Measurements from ENCODE around the gene POLR2C. TPM values are rescaled to one million over a fixed set of nuclear protein-coding genes. Genes with fewer than 3 reads are reported as not detected.

POLR2C gene
- total and polyA plus RNA-seq, 2 of the 13 experiments (the other 11 are each of a cell fraction or from before 2014, with no cell fraction given), result 104 to 216 TPM

GRCh38 chr16:57480754-57481230 is 18.3 kb downstream of the POLR2C start (continued):
- no peak for TF ChIP-seq USF2 (IDR thresholded peaks at IDR 0.05; ENCODE audit: low read depth, low read length)
- no peak for TF ChIP-seq USF2 (CRISPR knock-in tag; IDR thresholded peaks at IDR 0.05; ENCODE audit: borderline replicate concordance)

DNA sequence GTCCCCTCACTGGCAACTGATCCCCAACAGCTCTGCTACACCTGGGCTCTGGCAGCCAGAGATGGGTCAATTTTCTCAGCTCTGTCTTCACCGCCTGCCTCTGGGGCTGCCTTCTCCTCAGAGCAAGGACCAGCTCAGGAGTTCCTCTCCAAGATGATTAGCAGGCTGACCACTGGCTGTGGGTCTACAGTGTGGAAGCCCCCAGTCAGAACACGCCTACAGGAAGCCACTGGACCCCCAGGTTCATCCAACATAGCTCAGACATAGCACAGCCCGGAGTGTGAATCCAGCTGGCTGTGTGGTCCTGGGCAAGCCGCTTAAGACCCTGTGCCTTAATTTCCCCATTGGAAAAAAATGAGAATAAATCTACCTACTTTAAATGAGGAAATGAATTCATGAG is 18.9 kb downstream of the POLR2C start:
- Histone ChIP-seq H4K20me1 (ENCODE audit: insufficient read depth, low read length) (peaks cover 4% of the 10 kb centered on the region; the same call in 1 of the 2 replicates), H3K79me2 (ENCODE audit: insufficient read depth, low read length) (peaks cover 40% of the 10 kb centered on the region), H3K4me1 (ENCODE audit: insufficient read depth, low read length) (peaks cover 92% of the 10 kb centered on the region), H3K9ac (ENCODE audit: insufficient read depth, low read depth, low read length) (no peak overlapping the region; the same call in 1 of the 2 replicates), H2AFZ (ENCODE audit: low read length) (no peak overlapping the region), H3K9me3 (ENCODE audit: low read length) (no peaks in the 10 kb centered on the region), H3K4me3 (replicated peaks in 1 of 3; ENCODE audit: insufficient read depth in 1 of 3, low read depth in 2 of 3, low read length in 3 of 3) (no peak overlapping the region), H3K4me2 (ENCODE audit: low read depth, low read length) (no peak overlapping the region), H3K27ac (ENCODE audit: extremely low read length, insufficient read depth, low read length) (peak overlapping the region; percentile 79), H3K36me3 (replicated peaks in 1 of 2; ENCODE audit: control insufficient read depth in 1 of 2, insufficient read depth in 2 of 2, low read length in 2 of 2) (no peaks in the 10 kb centered on the region; a peak in 1 of 5 replicates), H3K27me3 (ENCODE audit: control insufficient read depth in 1 of 2, insufficient read depth in 2 of 2, low read length in 2 of 2) (no peaks in the 10 kb centered on the region)
- BruUV-seq (replicated peaks), result no TSS peak
- in situ Hi-C loops (cut with HindIII; ENCODE audit: extremely low pct_ligation_motif_present, low pct_unique_long_range_greater_than_20kb) (no loop called here), intact Hi-C loops (cut with micrococcal nuclease; ENCODE audit: unreplicated experiment) (no loop called here)
- ChIA-PET POLR2A (interaction anchor here (4.6 to 5.6 kb wide), 2 partner anchors 9 to 34 kb away, joined by 55 to 147 read pairs; partner anchors contain the start of genes CIAPIN1 and COQ9), CTCF (ENCODE audit: low intra/inter-chr PET ratio, low total read pairs) (no interaction called here)
- DNase-seq (ENCODE audit: low spot score), result no peak
- ATAC-seq, result no peak
- WGBS (ENCODE audit: low lambda C conversion rate), result 93% methylated on average over 4 of the region's 4 CpGs
- FAIRE-seq, result no peak
- TF ChIP-seq HNRNPH1 (optimal IDR thresholded peaks at IDR 0.05; ENCODE audit: low read depth, low read length), result no peak
- TF ChIP-seq, protein P1, sequence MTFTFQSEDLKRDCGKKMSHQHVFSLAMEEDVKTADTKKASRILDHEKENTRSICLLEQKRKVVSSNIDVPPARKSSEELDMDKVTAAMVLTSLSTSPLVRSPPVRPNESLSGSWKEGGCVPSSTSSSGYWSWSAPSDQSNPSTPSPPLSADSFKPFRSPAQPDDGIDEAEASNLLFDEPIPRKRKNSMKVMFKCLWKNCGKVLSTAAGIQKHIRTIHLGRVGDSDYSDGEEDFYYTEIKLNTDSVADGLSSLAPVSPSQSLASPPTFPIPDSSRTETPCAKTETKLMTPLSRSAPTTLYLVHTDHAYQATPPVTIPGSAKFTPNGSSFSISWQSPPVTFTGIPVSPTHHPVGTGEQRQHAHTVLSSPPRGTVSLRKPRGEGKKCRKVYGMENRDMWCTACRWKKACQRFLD (CRISPR knock-in tag; IDR thresholded peaks at IDR 0.05; ENCODE audit: borderline replicate concordance), result 0 out of 2 replicates have a peak, but pooled peaks have one; percentile 9
- no peak for TF ChIP-seq ZNF484 (CRISPR knock-in tag; IDR thresholded peaks at IDR 0.05; ENCODE audit: borderline replicate concordance, low read depth)
- peak; percentile 21 for TF ChIP-seq ZNF883 (CRISPR knock-in tag; IDR thresholded peaks at IDR 0.05; ENCODE audit: not compliant biosample characterization)
- TF ChIP-seq SYNCRIP (IDR thresholded peaks at IDR 0.05; ENCODE audit: insufficient read depth, low read depth, low read length), result no peak
- TF ChIP-seq SP2 (CRISPR knock-in tag; IDR thresholded peaks at IDR 0.05), result no peak
- TF ChIP-seq ZNF724P (CRISPR knock-in tag; IDR thresholded peaks at IDR 0.05; ENCODE audit: borderline replicate concordance), result no peak
- TF ChIP-seq FOXK1 (CRISPR knock-in tag; IDR thresholded peaks at IDR 0.05; ENCODE audit: borderline replicate concordance, low read depth), result no peak
- TF ChIP-seq RCOR2 (CRISPR knock-in tag; IDR thresholded peaks at IDR 0.05), result no peak
- no peak for TF ChIP-seq DMTF1 (CRISPR knock-in tag; IDR thresholded peaks at IDR 0.05)
- TF ChIP-seq ZSCAN29 (CRISPR knock-in tag; conservative IDR thresholded peaks at IDR 0.05), result no peak
- TF ChIP-seq, protein P2, sequence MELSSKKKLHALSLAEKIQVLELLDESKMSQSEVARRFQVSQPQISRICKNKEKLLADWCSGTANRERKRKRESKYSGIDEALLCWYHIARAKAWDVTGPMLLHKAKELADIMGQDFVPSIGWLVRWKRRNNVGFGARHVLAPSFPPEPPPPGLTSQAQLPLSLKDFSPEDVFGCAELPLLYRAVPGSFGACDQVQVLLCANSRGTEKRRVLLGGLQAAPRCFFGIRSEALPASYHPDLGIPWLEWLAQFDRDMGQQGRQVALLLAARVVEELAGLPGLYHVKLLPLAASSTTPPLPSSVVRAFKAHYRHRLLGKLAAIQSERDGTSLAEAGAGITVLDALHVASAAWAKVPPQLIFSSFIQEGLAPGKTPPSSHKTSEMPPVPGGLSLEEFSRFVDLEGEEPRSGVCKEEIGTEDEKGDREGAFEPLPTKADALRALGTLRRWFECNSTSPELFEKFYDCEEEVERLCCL (CRISPR knock-in tag; IDR thresholded peaks at IDR 0.05; ENCODE audit: borderline replicate concordance), result no peak
- TF ChIP-seq YEATS2 (CRISPR knock-in tag; IDR thresholded peaks at IDR 0.05; ENCODE audit: borderline replicate concordance), result no peak
- 0 out of 2 replicates have a peak, but pooled peaks have one; percentile 27 for TF ChIP-seq GTF3A (CRISPR knock-in tag; conservative IDR thresholded peaks at IDR 0.05)
